ENCODE data around the gene EPOP. TPM values are rescaled to one million over a fixed set of nuclear protein-coding genes. Genes with fewer than 3 reads are reported as not detected.

Gene EPOP
- total RNA-seq, 2 experiments from 2014 or later: 11.8 to 27.2 TPM

- H3K79me2 ChIP-seq (ENCODE audit: insufficient read depth, low read depth, low read length): no peaks in the 10 kb centered on the region
- no peak overlapping the region for H3K4me2 ChIP-seq (ENCODE audit: low read length)
- no peaks in the 10 kb centered on the region for H3K9me2 ChIP-seq (ENCODE audit: insufficient read depth, low read length)
- intact Hi-C loops (cut with micrococcal nuclease; ENCODE audit: unreplicated experiment): no loop called here
- no peak overlapping the region for H3K27ac ChIP-seq (ENCODE audit: low read depth, low read length, poor library complexity, severe bottlenecking)
- ChIA-PET CTCF (ENCODE audit: unreplicated experiment) (no interaction called here), POLR2A (no interaction called here)
- peaks cover 33% of the 10 kb centered on the region for H3K4me1 ChIP-seq (ENCODE audit: insufficient read depth, low read length, poor library complexity, severe bottlenecking)
- BruUV-seq (replicated peaks): no TSS peak
- H2AFZ ChIP-seq (ENCODE audit: low read length): no peak overlapping the region
- H4K20me1 ChIP-seq (ENCODE audit: insufficient read depth, low read length): no peaks in the 10 kb centered on the region
- DNase-seq (ENCODE audit: low spot score): no peak
- no peak for TF ChIP-seq EZH2phosphoT487 (IDR thresholded peaks at IDR 0.05; ENCODE audit: borderline replicate concordance, low read depth, low read length)
- TF ChIP-seq, protein P1, sequence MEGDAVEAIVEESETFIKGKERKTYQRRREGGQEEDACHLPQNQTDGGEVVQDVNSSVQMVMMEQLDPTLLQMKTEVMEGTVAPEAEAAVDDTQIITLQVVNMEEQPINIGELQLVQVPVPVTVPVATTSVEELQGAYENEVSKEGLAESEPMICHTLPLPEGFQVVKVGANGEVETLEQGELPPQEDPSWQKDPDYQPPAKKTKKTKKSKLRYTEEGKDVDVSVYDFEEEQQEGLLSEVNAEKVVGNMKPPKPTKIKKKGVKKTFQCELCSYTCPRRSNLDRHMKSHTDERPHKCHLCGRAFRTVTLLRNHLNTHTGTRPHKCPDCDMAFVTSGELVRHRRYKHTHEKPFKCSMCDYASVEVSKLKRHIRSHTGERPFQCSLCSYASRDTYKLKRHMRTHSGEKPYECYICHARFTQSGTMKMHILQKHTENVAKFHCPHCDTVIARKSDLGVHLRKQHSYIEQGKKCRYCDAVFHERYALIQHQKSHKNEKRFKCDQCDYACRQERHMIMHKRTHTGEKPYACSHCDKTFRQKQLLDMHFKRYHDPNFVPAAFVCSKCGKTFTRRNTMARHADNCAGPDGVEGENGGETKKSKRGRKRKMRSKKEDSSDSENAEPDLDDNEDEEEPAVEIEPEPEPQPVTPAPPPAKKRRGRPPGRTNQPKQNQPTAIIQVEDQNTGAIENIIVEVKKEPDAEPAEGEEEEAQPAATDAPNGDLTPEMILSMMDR (conservative IDR thresholded peaks at IDR 0.05; ENCODE audit: low read length): no peak
- no peaks in the 10 kb centered on the region for H3K9me3 ChIP-seq (ENCODE audit: low read length)
- H3K4me3 ChIP-seq (ENCODE audit: low read depth, low read length, poor library complexity, severe bottlenecking): no peak overlapping the region
- H3K36me3 ChIP-seq (ENCODE audit: insufficient read depth, low read length): no peaks in the 10 kb centered on the region
These were observed 15.3 kb downstream of the EPOP start for GRCh38 chr17:38659415-38659814.

DNA sequence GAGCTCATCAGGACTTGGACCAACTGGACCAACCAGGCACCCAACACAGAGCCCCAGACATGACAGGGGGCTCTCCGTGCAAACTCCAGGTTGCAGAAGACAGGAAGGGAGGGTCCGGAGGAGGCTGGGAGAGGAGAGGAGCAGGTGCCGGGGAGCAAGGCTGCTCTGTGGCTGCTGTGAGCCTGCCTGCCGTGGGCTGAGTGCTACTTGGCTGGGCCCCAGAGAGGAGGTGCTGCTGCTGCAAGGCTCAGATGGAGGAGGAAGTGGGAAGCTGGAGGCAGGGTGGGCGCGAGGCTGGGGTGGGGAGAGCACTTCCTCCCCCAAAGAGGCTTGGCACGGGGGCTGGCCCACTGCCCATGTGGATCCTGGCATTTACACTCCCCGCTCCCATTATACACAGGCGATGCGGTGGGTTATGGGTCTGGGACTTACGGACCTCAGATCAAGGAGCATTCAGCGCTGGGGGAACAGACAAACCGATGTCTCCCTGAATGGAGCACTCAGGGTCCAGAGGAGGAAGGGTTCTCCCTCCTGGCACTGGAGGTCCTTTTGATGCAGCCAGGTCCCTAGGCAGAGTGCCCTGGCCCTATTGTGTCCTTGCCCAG is 15.9 kb downstream of the EPOP start:
- Histone ChIP-seq H4K20me1 (ENCODE audit: insufficient read depth, low read length) (no peaks in the 10 kb centered on the region), H3K4me1 (ENCODE audit: insufficient read depth, low read length, poor library complexity, severe bottlenecking) (peaks cover 37% of the 10 kb centered on the region), H3K9me3 (ENCODE audit: low read length) (no peaks in the 10 kb centered on the region), H3K4me2 (ENCODE audit: low read length) (no peak overlapping the region), H3K9me2 (ENCODE audit: insufficient read depth, low read length) (no peaks in the 10 kb centered on the region), H2AFZ (ENCODE audit: low read length) (no peak overlapping the region), H3K79me2 (ENCODE audit: insufficient read depth, low read depth, low read length) (no peaks in the 10 kb centered on the region), H3K36me3 (ENCODE audit: insufficient read depth, low read length) (no peaks in the 10 kb centered on the region), H3K4me3 (ENCODE audit: low read depth, low read length, poor library complexity, severe bottlenecking) (no peak overlapping the region), H3K27ac (ENCODE audit: low read depth, low read length, poor library complexity, severe bottlenecking) (no peak overlapping the region)
- intact Hi-C loops (cut with micrococcal nuclease; ENCODE audit: unreplicated experiment): no loop called here
- BruUV-seq (replicated peaks): no TSS peak
- ChIA-PET POLR2A (interaction anchor here (0.6 to 1.1 kb wide), 2 partner anchors 10 to 90 kb away, joined by 3 read pairs; no protein-coding TSS in a partner anchor), CTCF (ENCODE audit: unreplicated experiment) (interaction anchor here (1.0 kb wide), 1 partner anchor 9 kb away, joined by 3 read pairs; no protein-coding TSS in a partner anchor)
- no peak for TF ChIP-seq EZH2phosphoT487 (IDR thresholded peaks at IDR 0.05; ENCODE audit: borderline replicate concordance, low read depth, low read length)
- TF ChIP-seq, protein P1 (conservative IDR thresholded peaks at IDR 0.05; ENCODE audit: low read length): no peak
- no peak for DNase-seq (ENCODE audit: low spot score)

Measured in OCI-LY7 (cell line).